HG03469 (cell line): ENCODE results near the gene RASSF1.
A peak's percentile ranks its signal among the peaks of the same experiment; 100 is the strongest.

ENCODE experiments used
- ATAC-seq: cut with Tn5 transposase; IDR thresholded peaks from one replicate; pipeline ENCODE4 v1.9.1; 2021; ENCODE audit warnings: mild to moderate bottlenecking, moderate library complexity, moderate number of reproducible peaks; ENCODE audit not compliant: unreplicated experiment

Gene RASSF1

GRCh38 chr3:50365842-50366220 is 25.2 kb upstream of the RASSF1 start:
- no peak for ATAC-seq

- peak; percentile 52 for ATAC-seq
Measured at GRCh38 chr3:50365080-50365841, 24.6 kb upstream of the RASSF1 start.

- no peak for ATAC-seq
Measured at GRCh38 chr3:50364573-50365079, 24.0 kb upstream of the RASSF1 start.

GRCh38 chr3:50359760-50360110 is 19.1 kb upstream of the RASSF1 start:
- no peak for ATAC-seq

GRCh38 chr3:50358911-50359759 is 18.5 kb upstream of the RASSF1 start, which contains the start of gene TMEM115:
Gene TMEM115 (minus strand): TSS chr3:50359521. CDS start chr3:50359063, 458 bp downstream.
- peak; percentile 92 for ATAC-seq

GRCh38 chr3:50358355-50358910 is 17.8 kb upstream of the RASSF1 start:
- no peak for ATAC-seq

- no peak for ATAC-seq
Measured at GRCh38 chr3:50357481-50357880, 16.8 kb upstream of the RASSF1 start.

GRCh38 chr3:50356553-50356952 is 15.9 kb upstream of the RASSF1 start:
- no peak for ATAC-seq

GRCh38 chr3:50355829-50356552 is 15.4 kb upstream of the RASSF1 start:
- ATAC-seq = no peak

- ATAC-seq = no peak
Measured at GRCh38 chr3:50354850-50355249, 14.2 kb upstream of the RASSF1 start.

GRCh38 chr3:50354186-50354764 is 13.6 kb upstream of the RASSF1 start:
- ATAC-seq = no peak

GRCh38 chr3:50353245-50354004 is 12.8 kb upstream of the RASSF1 start:
- ATAC-seq = no peak

GRCh38 chr3:50352781-50353180 is 12.1 kb upstream of the RASSF1 start:
- ATAC-seq = no peak

- no peak for ATAC-seq
Measured at GRCh38 chr3:50351323-50351697, 10.7 kb upstream of the RASSF1 start.

GRCh38 chr3:50350527-50351322 is 10.1 kb upstream of the RASSF1 start, which contains the start of the genes CYB561D2 and NPRL2:
Gene CYB561D2 (plus strand): TSS chr3:50350862. CDS start chr3:50351434, 572 bp downstream.
Gene NPRL2 (minus strand): TSS chr3:50350775. CDS start chr3:50350652, 123 bp downstream.
- ATAC-seq = peak; percentile 63

- no peak for ATAC-seq
Measured at GRCh38 chr3:50350213-50350526, 9.5 kb upstream of the RASSF1 start.

- no peak for ATAC-seq
Measured at GRCh38 chr3:50347187-50347813, 6.7 kb upstream of the RASSF1 start.

- no peak for ATAC-seq
Measured at GRCh38 chr3:50345586-50346234, 5.1 kb upstream of the RASSF1 start, which contains the start of gene ZMYND10. Gene ZMYND10 (minus strand): TSS chr3:50345732. CDS start chr3:50345579, 153 bp downstream.
